Esophagus muscularis mucosa (tissue), 3 donors: ENCODE measurements around the gene NUDT21.

ENCODE experiments used
- CTCF ChIP-seq, 3 experiments: fragments of 200-600 bp in 2 of 3; fragments of 450-650 bp in 1 of 3; sonication (generic) in 2 of 3; IDR thresholded peaks; one replicate each; pipeline ENCODE4 v1.5.1; 2017 to 2019; ENCODE audit warnings: antibody characterized with exemption in 3 of 3, mild to moderate bottlenecking in 2 of 3, moderate library complexity in 1 of 3
- POLR2A ChIP-seq: fragments of 450-650 bp; IDR thresholded peaks from one replicate; pipeline ENCODE4 v1.6.1; 2017; ENCODE audit warnings: antibody characterized with exemption, moderate library complexity, mild to moderate bottlenecking, low read depth
- POLR2AphosphoS5 ChIP-seq, 2 donors: sonication (generic); formaldehyde crosslinking; IDR thresholded peaks; one replicate each; pipeline ENCODE4 v1.6.1; 2017; ENCODE audit warnings: antibody characterized with exemption in 2 of 2

DNA sequence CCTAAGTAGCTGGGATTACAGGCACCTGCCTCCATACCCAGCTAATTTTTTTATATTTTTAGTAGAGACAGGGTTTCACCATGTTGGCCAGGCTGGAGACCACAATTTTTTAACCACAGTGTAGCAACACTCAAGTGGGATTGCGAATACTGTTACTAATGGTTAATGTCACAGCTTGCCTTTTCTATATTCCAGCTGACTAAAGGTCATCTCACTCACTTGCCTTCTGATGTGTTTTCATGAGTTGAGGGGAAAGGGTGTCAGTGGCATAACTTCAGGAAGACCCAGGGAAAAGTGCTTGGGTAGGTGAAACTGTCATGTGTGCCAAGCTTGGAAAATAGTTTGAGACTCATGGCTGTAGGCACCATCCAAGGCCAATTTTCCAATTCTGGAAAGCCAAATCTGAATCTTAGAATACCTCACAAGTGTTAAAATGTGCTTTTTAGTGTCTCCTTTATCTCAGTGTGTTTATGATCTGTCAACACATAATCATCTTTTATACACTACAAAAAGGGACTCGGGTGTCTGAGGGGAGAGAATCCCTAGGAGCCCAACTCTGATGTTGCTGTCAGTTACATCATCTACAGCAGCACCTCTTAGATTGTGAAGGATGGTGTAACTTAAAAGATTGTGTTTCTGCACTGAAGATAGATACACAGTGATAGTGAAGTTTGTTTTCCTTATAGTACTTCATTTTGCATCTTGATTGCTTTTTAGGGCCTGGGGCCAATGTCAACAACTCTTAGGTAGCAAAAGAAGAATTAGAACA is 27.3 kb upstream of the NUDT21 start:
- no peak for TF ChIP-seq POLR2A
- TF ChIP-seq POLR2AphosphoS5 (IDR thresholded peaks at IDR 0.05): no peak
- no peak for TF ChIP-seq CTCF (IDR thresholded peaks at IDR 0.05)
